ENCODE results near the gene ASB3.

The ASB3 gene

GRCh38 chr2:53690876-53691275 lies 95.9 kb downstream of the ASB3 start (continued):
- TF ChIP-seq ZBTB11 (tag by site-specific recombination; conservative IDR thresholded peaks at IDR 0.05; ENCODE audit: low read depth) = no peak

- TF ChIP-seq ZNF121 (tag by site-specific recombination; IDR thresholded peaks at IDR 0.05) (no peak), ZNF239 (tag by site-specific recombination; IDR thresholded peaks at IDR 0.05) (no peak), ZNF621 (tag by site-specific recombination; IDR thresholded peaks at IDR 0.05) (no peak), BCL11B (tag by site-specific recombination; IDR thresholded peaks at IDR 0.05; ENCODE audit: low read depth) (no peak), ZNF335 (tag by site-specific recombination; conservative IDR thresholded peaks at IDR 0.05) (no peak), ZNF658 (tag by site-specific recombination; IDR thresholded peaks at IDR 0.05) (no peak), RBAK (tag by site-specific recombination; IDR thresholded peaks at IDR 0.05) (no peak), ZNF133 (tag by site-specific recombination; IDR thresholded peaks at IDR 0.05) (no peak)
- H3K27ac ChIP-seq (ENCODE audit: extremely low read depth, low read depth, low read length) = no peak overlapping the region
- ChIA-PET CTCF (no interaction called here), POLR2A (no interaction called here)
- H3K4me1 ChIP-seq (ENCODE audit: control insufficient read depth, insufficient read depth, low read length) = no peaks in the 10 kb centered on the region
- H3K36me3 ChIP-seq (ENCODE audit: control insufficient read depth in 2 of 2, insufficient read depth in 1 of 2, low read length in 2 of 2) = no peaks in the 10 kb centered on the region
- no peaks in the 10 kb centered on the region for H3K9me3 ChIP-seq (ENCODE audit: control insufficient read depth, insufficient read depth, low read depth, low read length)
- H3K4me3 ChIP-seq (ENCODE audit: low read depth, low read length) = no peak overlapping the region
Observed at GRCh38 chr2:53672881-53673522, 113.8 kb downstream of the ASB3 start.

- no peak overlapping the region for H3K27ac ChIP-seq (ENCODE audit: extremely low read depth, low read depth, low read length)
- ChIA-PET CTCF (no interaction called here), POLR2A (no interaction called here)
- no peak overlapping the region for H3K4me3 ChIP-seq (ENCODE audit: low read depth, low read length)
- TF ChIP-seq ZSCAN16 (tag by site-specific recombination; IDR thresholded peaks at IDR 0.05) (no peak), YY1 (tag by site-specific recombination; IDR thresholded peaks at IDR 0.05) (no peak), SALL2 (tag by site-specific recombination; IDR thresholded peaks at IDR 0.05; ENCODE audit: borderline replicate concordance) (no peak), ZNF623 (tag by site-specific recombination; IDR thresholded peaks at IDR 0.05) (no peak), CTCF (tag by site-specific recombination; IDR thresholded peaks at IDR 0.05) (no peak), ZNF513 (tag by site-specific recombination; IDR thresholded peaks at IDR 0.05) (no peak), OSR2 (tag by site-specific recombination; IDR thresholded peaks at IDR 0.05) (no peak), ZNF146 (tag by site-specific recombination; IDR thresholded peaks at IDR 0.05) (no peak)
- no peaks in the 10 kb centered on the region for H3K9me3 ChIP-seq (ENCODE audit: control insufficient read depth, insufficient read depth, low read depth, low read length)
- no peaks in the 10 kb centered on the region for H3K36me3 ChIP-seq (ENCODE audit: control insufficient read depth in 2 of 2, insufficient read depth in 1 of 2, low read length in 2 of 2)
- H3K4me1 ChIP-seq (ENCODE audit: control insufficient read depth, insufficient read depth, low read length) = no peaks in the 10 kb centered on the region
Observed at GRCh38 chr2:53670331-53670730, 116.4 kb downstream of the ASB3 start.

Measured in HEK293 (cell line).